ENCODE measurements around the gene RAPGEF4. TPM values are rescaled to one million over a fixed set of nuclear protein-coding genes. Genes with fewer than 3 reads are reported as not detected.

The RAPGEF4 gene
- total RNA-seq, 2 donors from 2014 or later: 0.19 to 0.65 TPM

DNA sequence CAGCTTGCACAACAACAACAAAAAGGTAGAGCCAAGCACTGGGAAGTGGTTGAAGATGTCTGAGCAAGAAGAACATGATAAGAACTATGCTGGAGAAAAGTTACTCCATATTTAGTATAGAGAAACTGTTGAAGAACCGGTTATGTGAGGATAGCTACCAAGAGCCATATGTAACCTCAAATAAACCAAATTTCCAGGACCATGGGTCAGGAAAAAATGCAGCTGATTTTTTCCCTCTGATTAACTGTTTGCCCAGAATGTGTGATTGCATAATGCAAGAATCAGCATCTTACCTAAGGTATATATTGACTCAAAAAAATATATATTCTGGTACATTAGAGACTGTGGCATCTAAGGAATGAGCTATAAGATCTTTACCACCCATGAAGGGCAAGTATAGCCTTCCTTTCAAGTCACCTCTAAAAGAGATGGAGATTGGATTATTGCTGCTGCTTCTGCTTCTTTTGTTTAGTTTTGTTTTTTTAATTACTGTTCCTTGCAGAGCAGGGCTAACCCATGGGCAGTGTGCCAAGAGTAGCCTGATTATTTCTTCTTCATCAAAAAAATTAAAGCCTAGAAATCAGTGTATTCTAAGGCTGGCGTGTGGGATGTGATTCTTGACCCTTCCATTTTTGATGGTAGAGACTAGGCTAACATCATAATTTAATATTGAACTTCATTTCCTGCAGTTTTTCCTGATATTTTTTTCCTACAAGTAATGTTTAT, 263.1 kb downstream of the RAPGEF4 start:
- Mint-ChIP-seq H3K27me3 (ENCODE audit: low read depth) (peaks cover 8% of the 10 kb centered on the region), H3K36me3 (ENCODE audit: insufficient read depth in 2 of 2) (no peaks in the 10 kb centered on the region), H3K4me1 (ENCODE audit: low read depth) (no peaks in the 10 kb centered on the region), H3K27ac (no peak overlapping the region), H3K4me3 (no peak overlapping the region), H3K9me3 (no peaks in the 10 kb centered on the region)
- ATAC-seq (replicated peaks in 1 of 2) (no peak), DNase-seq (no peak)

- Mint-ChIP-seq H3K4me3 (no peak overlapping the region), H3K27me3 (ENCODE audit: low read depth) (peaks cover 8% of the 10 kb centered on the region), H3K4me1 (ENCODE audit: low read depth) (no peaks in the 10 kb centered on the region), H3K36me3 (ENCODE audit: insufficient read depth in 2 of 2) (no peaks in the 10 kb centered on the region), H3K27ac (no peak overlapping the region), H3K9me3 (no peaks in the 10 kb centered on the region)
- ATAC-seq (replicated peaks in 1 of 2) (no peak), DNase-seq (no peak)
Measured at GRCh38 chr2:172999641-173000386, 264.2 kb downstream of the RAPGEF4 start.

DNA sequence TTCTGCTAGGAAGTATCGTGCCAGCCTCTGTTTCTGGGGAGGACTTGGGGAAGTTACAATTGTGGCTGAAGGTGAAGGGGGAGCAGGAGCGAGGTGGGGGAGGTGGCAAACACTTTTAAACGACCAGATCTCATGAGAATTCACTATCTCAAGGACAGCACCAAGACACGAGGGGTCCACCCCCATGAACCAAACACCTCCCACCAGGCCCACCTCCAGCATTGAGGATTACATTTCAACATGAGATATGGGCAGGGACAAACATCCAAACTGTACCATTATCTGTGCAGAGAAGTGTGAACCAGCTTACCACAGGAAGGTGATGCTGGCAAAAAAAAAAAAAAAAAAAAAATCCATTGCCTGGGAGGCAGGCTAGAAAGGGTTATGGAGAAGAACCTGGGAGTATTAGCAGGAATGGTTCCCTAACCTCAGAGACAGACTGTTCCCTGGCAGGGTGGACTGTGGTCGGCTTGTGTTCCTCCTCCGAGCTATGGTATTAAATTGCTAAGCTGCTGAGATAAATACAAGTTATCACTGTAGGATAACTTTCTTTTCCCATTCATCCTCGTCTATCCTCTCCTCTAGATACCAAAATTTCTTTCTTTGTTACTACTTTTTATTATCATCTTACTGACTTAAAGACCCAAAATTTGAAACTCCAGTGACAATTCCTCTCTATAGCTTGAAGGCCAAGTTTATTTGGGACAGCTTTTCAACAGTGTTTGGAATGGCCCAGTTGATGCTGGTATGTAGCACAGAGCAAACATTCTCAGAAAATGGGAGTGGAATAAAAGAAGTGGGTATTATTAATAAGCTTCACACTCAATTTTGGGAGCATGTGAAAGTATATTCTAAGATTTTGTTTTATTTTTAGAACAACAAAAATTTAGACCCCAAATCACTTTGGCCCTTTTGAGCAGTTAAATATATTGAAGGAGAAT, 266.3 kb downstream of the RAPGEF4 start:
- Mint-ChIP-seq H3K4me1 (ENCODE audit: low read depth) (no peaks in the 10 kb centered on the region), H3K4me3 (no peak overlapping the region), H3K9me3 (no peaks in the 10 kb centered on the region), H3K36me3 (ENCODE audit: insufficient read depth in 2 of 2) (no peaks in the 10 kb centered on the region), H3K27ac (no peak overlapping the region), H3K27me3 (ENCODE audit: low read depth) (peaks cover 5% of the 10 kb centered on the region)
- ATAC-seq (replicated peaks in 1 of 2) (no peak), DNase-seq (no peak)

- no peak overlapping the region for H3K4me3 Mint-ChIP-seq
- H3K36me3 Mint-ChIP-seq (ENCODE audit: insufficient read depth in 2 of 2): no peaks in the 10 kb centered on the region
- H3K4me1 Mint-ChIP-seq (ENCODE audit: low read depth): no peaks in the 10 kb centered on the region
- DNase-seq (no peak), ATAC-seq (replicated peaks in 1 of 2) (no peak)
- peaks cover 6% of the 10 kb centered on the region for H3K27me3 Mint-ChIP-seq (ENCODE audit: low read depth)
- H3K27ac Mint-ChIP-seq: no peak overlapping the region
- H3K9me3 Mint-ChIP-seq: no peaks in the 10 kb centered on the region
Measured at GRCh38 chr2:173002751-173003541, 267.3 kb downstream of the RAPGEF4 start.

DNA sequence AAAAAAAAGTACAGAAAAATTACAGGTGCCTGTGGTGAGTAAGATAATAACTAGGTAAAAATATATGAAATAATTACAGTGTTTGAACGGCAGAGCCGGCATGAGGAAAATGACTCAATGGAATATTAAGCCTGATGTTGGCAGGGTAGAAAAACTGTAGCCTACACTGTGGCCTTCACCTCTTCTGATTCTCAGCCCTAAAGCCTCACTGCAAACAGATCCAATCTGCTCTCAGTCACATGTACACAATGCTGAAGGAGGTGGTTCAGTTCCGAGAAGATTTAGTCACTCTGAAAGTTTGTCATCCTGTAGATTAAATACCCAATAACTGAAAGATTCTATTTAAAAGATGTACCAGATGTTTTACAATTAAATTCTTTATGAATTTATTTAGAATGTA, 273.1 kb downstream of the RAPGEF4 start:
- Mint-ChIP-seq H3K27ac (no peak overlapping the region), H3K27me3 (ENCODE audit: low read depth) (peaks cover 17% of the 10 kb centered on the region), H3K36me3 (ENCODE audit: insufficient read depth in 2 of 2) (no peaks in the 10 kb centered on the region), H3K4me1 (ENCODE audit: low read depth) (no peaks in the 10 kb centered on the region), H3K9me3 (no peaks in the 10 kb centered on the region), H3K4me3 (no peak overlapping the region)
- ATAC-seq (replicated peaks in 1 of 2) (no peak), DNase-seq (no peak)

- ATAC-seq (replicated peaks in 1 of 2) (no peak), DNase-seq (no peak)
- no peaks in the 10 kb centered on the region for H3K9me3 Mint-ChIP-seq
- no peak overlapping the region for H3K4me3 Mint-ChIP-seq
- H3K27me3 Mint-ChIP-seq (ENCODE audit: low read depth): peaks cover 17% of the 10 kb centered on the region
- H3K27ac Mint-ChIP-seq: no peak overlapping the region
- H3K36me3 Mint-ChIP-seq (ENCODE audit: insufficient read depth in 2 of 2): no peaks in the 10 kb centered on the region
- no peaks in the 10 kb centered on the region for H3K4me1 Mint-ChIP-seq (ENCODE audit: low read depth)
Measured at GRCh38 chr2:173010233-173010632, 274.6 kb downstream of the RAPGEF4 start.

DNA sequence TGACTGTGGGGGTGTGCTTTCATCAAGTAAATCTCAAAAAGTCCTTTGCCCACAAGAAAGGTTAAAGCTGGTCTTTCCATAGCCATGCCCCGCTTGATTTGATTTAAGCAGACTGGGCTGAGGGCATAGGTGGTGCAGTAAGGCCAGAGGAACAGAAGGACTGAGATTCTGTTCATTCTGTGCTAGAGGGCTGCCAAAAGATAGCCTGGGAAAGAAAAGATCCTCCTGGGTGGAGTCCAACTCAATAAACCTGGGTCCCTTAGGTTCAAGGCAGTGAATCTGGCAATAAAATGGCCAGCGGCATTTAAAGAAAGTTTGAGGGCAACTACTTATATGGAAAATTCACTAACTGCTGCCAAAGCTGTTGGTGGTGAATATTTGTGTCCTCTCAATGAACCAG, 280.8 kb downstream of the RAPGEF4 start:
- DNase-seq (no peak), ATAC-seq (replicated peaks in 1 of 2) (no peak)
- Mint-ChIP-seq H3K27me3 (ENCODE audit: low read depth) (peaks cover 3% of the 10 kb centered on the region), H3K4me3 (no peak overlapping the region), H3K27ac (no peak overlapping the region), H3K36me3 (ENCODE audit: insufficient read depth in 2 of 2) (no peaks in the 10 kb centered on the region), H3K9me3 (no peaks in the 10 kb centered on the region), H3K4me1 (ENCODE audit: low read depth) (no peaks in the 10 kb centered on the region)

DNA sequence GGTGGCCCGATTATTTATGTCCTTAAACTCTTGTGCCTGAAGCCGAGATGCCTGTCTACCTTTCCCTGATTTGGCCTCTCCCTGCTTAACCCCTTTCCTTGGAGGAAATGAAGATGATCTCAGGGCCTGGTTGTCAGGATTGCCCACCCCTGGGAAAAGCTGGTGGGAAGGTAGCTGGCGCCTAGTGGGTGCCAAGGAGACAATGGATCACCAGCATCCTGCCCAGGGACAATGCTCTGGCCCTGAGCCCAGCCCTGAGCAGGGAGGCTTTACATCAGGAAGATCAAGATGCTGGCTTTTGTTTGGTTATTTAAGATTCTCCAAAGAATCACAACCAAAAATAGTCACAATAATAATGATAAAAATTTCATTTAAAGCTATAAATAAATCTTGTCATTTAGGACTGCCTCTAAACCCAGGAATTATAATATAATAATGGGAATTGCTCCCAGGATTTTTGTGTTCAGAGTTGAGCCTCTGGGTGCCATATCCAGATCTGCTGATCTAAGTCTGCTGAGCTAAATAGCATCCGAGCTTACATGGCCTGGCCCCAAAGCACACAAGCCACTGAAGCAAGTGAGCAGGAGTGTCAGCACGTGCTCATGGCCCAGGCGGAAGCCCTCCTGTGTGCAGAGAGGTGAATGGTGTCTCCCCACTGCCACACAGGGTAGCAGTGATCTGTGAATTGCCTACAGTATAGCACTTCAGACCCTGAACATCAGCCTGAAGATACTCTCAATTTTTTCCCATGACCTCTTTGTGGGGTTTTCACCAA, 282.2 kb downstream of the RAPGEF4 start:
- Mint-ChIP-seq H3K4me1 (ENCODE audit: low read depth) (no peaks in the 10 kb centered on the region), H3K27ac (no peak overlapping the region)

DNA sequence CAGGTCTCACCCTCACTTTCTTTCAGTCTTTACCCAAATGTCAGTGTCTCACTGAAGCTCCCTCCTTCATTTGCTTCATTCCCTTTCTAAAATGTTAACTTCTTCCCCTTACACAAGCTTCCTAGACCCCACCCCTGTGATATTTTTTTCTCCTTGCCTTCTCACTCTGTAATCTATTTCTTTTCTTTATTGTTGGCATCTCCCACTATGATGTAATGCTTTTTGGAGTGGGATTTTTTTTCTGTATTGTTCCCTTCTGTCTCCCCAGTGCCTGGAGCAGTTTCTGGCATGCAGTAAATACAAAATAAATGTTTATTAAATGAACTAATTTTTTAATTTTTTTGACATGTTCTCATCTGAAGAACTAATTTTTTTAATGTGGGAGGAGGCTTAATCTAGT, 284.1 kb downstream of the RAPGEF4 start:
- ATAC-seq (replicated peaks in 1 of 2) (no peak), DNase-seq (no peak)
- no peaks in the 10 kb centered on the region for H3K4me1 Mint-ChIP-seq (ENCODE audit: low read depth)
- no peaks in the 10 kb centered on the region for H3K9me3 Mint-ChIP-seq
- H3K27me3 Mint-ChIP-seq (ENCODE audit: low read depth): no peaks in the 10 kb centered on the region
- H3K4me3 Mint-ChIP-seq: no peak overlapping the region
- H3K36me3 Mint-ChIP-seq (ENCODE audit: insufficient read depth in 2 of 2): no peaks in the 10 kb centered on the region
- H3K27ac Mint-ChIP-seq: no peak overlapping the region

More for the DNA sequence above, 282.2 kb downstream of the RAPGEF4 start:
- DNase-seq: no peak
- no peak for ATAC-seq (replicated peaks in 1 of 2)
- no peak overlapping the region for H3K4me3 Mint-ChIP-seq
- no peaks in the 10 kb centered on the region for H3K9me3 Mint-ChIP-seq
- H3K27me3 Mint-ChIP-seq (ENCODE audit: low read depth): no peaks in the 10 kb centered on the region
- H3K36me3 Mint-ChIP-seq (ENCODE audit: insufficient read depth in 2 of 2): no peaks in the 10 kb centered on the region

DNA sequence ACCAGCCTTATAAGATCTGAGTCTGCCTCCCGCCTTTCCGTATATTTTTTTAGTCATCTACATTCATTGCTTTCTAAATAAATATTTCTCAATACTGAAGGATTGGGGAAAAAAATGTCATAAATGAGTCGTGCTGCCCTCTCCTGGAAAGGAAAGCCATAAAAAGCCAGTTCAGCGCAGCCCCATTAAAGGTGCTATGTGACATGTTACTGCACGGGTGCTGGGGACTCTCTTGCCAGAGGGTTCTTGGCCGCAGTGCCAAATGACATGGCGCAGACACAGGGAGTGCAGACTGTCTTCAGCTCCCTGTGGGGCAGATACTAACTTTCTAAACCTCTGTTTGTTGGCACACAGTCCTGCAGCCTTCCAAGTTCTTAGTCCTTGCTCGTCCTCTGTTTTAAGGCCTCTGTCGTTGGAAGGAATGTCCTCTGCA, 286.3 kb downstream of the RAPGEF4 start:
- Mint-ChIP-seq H3K27me3 (ENCODE audit: low read depth) (no peaks in the 10 kb centered on the region), H3K4me3 (no peak overlapping the region), H3K27ac (no peak overlapping the region), H3K36me3 (ENCODE audit: insufficient read depth in 2 of 2) (no peaks in the 10 kb centered on the region), H3K4me1 (ENCODE audit: low read depth) (no peaks in the 10 kb centered on the region), H3K9me3 (no peaks in the 10 kb centered on the region)
- no peak for ATAC-seq (replicated peaks in 1 of 2)
- no peak for DNase-seq

DNA sequence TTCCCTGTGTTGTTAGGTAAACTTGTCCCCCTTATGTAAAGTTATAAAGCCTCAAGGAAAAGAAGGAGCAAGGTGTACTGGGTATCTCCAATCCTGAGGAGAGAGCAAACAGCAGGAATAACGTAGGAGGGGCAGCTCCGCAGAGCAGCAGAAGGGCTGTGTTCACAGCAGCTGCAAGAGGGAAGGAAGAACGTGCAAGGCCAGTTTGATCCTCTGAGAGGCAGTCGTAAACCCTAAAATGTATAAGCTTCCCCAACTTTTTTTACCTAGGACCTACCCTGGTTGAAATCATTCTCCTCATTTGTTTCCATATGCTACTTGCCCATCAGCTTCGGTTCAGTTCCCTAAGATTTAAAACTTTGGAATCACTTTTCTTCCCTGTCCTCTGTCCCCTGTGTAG, 288.1 kb downstream of the RAPGEF4 start:
- Mint-ChIP-seq H3K36me3 (ENCODE audit: insufficient read depth in 2 of 2) (no peaks in the 10 kb centered on the region), H3K27ac (no peak overlapping the region), H3K4me3 (no peak overlapping the region), H3K4me1 (ENCODE audit: low read depth) (peaks cover 6% of the 10 kb centered on the region), H3K9me3 (no peaks in the 10 kb centered on the region), H3K27me3 (ENCODE audit: low read depth) (no peaks in the 10 kb centered on the region)
- ATAC-seq (replicated peaks in 1 of 2): no peak
- no peak for DNase-seq

DNA sequence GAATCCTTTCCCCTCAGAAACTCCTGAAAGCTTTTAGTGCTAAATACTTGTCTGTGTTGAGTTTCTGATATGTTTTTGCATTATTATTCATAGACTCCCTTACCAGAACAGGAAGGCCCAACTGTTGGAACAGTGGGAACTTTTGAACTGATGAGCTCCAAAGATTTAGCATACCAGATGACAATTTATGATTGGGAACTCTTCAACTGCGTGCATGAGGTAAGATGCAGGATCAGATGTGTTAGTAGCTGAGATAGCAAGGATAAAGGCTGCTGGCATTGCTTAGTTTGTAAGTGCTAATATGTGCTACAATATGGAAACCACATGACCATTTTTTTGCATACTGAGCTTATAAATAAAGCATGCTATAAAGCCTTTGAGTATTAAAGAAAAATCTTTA, 290.8 kb downstream of the RAPGEF4 start:
- Mint-ChIP-seq H3K27me3 (ENCODE audit: low read depth) (no peaks in the 10 kb centered on the region), H3K36me3 (ENCODE audit: insufficient read depth in 2 of 2) (no peaks in the 10 kb centered on the region), H3K4me1 (ENCODE audit: low read depth) (peaks cover 6% of the 10 kb centered on the region), H3K27ac (no peak overlapping the region), H3K4me3 (no peak overlapping the region), H3K9me3 (no peaks in the 10 kb centered on the region)
- ATAC-seq (replicated peaks in 1 of 2) (no peak), DNase-seq (no peak)

Measured in activated T-cell treated with anti-CD3 and anti-CD28 coated beads, Interleukin-2, amount 50 U/mL, for 72 hours (primary cell).